Stimulated activated CD4-positive, alpha-beta T cell treated with anti-CD3 and anti-CD28 coated beads, Interleukin-15, amount 100 ng/mL, for 48 hours (primary cell): ENCODE measurements around the gene HIGD1A.
"Not testable (repeated sequence)": the region's sequence is repeated elsewhere in the genome, so short reads cannot be mapped to it uniquely, and the experiment has no call there.

ENCODE experiments used
- DNase-seq, 2 donors: peaks; one replicate each; pipeline ENCODE4 v3.0.0-alpha.2; 2020; ENCODE audit warnings: low read depth in 2 of 2

HIGD1A gene

DNA sequence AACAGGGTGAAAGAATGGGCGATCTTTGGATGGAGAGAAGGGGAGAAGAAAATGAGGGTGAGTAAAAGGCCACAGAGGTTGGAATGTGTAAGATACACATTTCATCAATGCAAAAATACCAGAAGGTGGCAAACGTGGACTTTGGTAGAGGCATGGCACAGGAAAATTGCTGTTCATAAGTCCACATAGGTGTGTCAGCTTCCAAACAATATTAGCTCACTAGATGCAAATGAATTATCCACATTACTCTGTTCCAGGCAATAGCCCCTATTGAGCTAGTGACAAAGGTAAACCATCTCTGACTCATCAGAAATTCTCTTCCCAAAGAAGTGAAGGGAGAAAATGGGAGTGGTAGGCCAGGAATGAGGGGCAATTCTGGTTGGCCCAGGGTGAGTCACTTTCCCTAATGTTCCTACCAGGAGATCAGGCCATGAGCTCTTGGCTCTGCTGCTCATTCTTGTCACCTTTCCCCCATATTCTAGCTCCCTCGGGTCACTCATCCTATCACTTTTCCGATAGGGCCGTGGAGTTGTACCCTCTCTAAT lies 24.9 kb upstream of the HIGD1A start:
- no peak for DNase-seq

DNA sequence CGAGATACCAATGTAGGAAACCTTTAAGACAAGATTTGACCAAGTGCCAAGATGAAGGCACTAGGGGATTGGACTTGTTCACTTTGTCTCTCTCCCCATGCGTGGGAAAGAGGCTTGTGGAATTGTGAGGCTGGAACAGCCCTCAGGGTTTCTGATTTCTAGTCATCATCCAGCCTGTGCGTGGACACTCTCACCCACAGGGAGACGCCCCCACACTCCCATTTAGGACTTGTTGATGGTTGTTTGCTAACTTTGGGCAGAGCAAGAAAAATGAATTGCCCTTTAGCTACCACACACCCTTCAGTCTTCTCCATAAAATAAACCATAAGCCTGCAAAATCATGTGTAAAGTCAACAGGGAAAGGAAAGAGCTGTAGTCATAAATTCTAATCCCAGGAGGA lies 23.4 kb upstream of the HIGD1A start:
- DNase-seq = no peak

DNA sequence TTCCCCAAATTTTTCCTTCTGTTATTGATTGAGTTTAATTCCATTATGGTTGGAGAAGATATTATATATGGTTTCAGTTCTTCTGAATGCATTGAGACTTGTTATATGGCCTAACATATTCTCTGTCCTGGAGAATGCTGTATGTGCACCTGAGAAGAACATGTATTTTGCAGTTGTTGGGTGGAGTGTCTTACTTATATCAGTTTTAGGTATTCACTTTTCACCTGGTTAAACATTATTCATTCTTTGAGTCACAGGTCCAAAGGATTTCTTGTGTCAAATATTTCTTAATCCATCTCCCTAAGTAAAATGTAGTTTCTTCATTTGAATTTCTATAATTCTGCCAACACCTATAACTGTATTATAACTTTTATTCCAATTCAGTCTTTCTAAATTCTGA lies 22.7 kb upstream of the HIGD1A start:
- DNase-seq = no peak

GRCh38 chr3:42826141-42826540 lies 21.9 kb upstream of the HIGD1A start:
- no peak for DNase-seq

- DNase-seq = no peak
Observed at GRCh38 chr3:42823351-42823750, 19.1 kb upstream of the HIGD1A start.

DNA sequence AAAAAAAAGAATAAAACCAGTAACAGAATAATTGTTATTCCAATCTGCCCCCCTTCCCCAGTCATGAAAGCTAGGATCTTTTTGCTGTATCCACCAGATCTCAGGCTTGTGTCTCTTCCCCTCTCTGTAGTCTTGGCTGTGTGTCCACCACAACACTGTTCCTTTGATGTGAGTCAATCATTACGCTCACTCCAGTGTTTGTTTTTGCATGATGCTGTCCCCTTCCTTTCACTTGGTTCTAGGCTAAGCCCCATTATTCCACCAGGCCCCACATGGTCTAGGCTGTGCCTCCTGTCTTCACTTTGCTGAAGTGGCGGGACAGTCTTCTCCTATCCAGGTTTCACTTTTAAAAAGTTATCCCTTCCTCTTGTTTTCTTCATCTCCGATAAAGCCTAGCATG lies 18.5 kb upstream of the HIGD1A start:
- DNase-seq = no peak

GRCh38 chr3:42820746-42821051 lies 16.4 kb upstream of the HIGD1A start:
- no peak for DNase-seq

DNA sequence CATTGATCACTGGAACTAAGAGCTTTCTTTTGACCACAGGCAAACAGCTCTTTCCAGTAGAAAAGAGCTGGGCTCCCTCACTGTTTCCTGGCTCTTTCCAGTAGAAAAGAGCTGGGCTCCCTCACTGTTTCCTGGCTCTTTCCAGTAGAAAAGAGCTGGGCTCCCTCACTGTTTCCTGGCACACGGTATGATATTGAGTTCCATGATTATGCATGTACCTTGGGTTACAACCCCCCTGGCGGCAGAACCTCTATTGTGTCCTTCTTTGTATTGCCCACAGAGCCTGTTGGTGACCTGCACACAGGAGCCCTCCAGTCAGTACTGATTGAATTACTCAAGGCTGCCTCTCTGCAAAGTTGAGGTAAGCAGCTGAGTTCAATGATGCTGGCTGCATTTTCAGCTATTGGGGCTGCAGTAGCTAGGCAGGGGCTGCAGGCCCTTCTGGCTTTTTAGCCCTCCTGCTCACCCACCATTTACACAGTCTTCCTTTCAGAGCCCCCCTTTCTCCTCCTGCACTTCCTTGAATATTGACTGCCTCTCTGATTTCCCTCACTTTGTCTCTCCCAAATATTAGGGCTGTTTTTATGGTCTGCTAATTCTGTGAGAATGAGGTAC lies 15.2 kb upstream of the HIGD1A start:
- no peak for DNase-seq

GRCh38 chr3:42815826-42816225 lies 11.5 kb upstream of the HIGD1A start:
- no peak for DNase-seq

GRCh38 chr3:42814914-42815507 lies 10.7 kb upstream of the HIGD1A start:
- DNase-seq = no peak

- no peak for DNase-seq
Observed at GRCh38 chr3:42814246-42814645, 10.0 kb upstream of the HIGD1A start.

DNA sequence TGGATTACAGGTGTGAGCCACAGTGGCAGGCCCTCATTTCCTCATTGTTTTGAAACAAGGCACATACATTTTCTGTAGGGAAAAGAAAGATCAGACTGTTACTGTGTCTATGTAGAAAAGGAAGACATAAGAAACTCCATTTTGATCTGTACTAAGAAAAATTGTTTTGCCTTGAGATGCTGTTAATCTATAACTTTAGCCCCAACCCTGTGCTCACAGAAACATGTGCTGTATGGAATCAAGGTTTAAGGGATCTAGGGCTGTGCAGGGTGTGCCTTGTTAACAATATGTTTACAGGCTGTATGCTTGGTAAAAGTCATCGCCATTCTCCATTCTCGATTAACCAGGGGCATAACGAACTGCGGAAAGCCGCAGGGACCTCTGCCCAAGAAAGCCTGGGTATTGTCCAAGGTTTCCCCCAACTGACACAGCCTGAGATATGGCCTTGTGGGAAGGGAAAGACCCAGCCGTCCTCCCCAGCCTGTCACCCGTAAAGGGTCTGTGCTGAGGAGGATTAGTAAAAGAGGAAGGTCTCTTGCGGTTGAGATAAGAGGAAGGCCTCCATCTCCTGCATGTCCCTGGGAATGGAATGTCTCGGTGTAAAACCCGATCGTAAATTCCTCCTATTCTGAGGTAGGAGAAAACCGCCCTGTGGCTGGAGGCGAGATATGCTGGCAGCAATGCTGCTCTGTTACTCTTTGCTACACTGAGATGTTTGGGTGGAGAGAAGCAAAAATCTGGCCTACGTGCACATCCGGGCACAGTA lies 7.0 kb upstream of the HIGD1A start:
- DNase-seq = not testable (repeated sequence)

- not testable (repeated sequence) for DNase-seq
Observed at GRCh38 chr3:42810706-42811105, 6.4 kb upstream of the HIGD1A start.

- no peak for DNase-seq
Observed at GRCh38 chr3:42809202-42809601, 4.9 kb upstream of the HIGD1A start, which contains the start of gene ACKR2. Gene ACKR2, plus strand, starts transcription at chr3:42809445. Its CDS starts 55,058 bp downstream, at chr3:42864503.

DNA sequence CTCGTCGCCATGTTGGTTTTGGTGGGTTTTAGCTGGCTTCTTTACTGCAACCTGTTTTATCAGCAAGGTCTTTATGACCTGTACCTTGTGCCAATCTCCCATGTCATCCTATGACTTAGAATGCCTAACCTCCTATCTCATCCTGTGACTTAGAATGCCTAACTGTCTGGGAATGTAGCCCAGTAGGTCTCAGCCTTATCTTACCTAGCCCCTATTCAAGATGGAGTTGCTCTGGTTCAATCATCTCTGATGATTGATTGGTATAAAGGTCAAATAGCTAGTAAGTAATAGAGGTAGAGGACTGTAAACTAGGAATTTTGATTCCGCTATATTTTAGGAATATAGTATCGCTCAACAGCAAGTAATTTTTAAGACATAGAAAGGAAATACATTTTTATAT lies 3.6 kb upstream of the HIGD1A start:
- no peak for DNase-seq

DNA sequence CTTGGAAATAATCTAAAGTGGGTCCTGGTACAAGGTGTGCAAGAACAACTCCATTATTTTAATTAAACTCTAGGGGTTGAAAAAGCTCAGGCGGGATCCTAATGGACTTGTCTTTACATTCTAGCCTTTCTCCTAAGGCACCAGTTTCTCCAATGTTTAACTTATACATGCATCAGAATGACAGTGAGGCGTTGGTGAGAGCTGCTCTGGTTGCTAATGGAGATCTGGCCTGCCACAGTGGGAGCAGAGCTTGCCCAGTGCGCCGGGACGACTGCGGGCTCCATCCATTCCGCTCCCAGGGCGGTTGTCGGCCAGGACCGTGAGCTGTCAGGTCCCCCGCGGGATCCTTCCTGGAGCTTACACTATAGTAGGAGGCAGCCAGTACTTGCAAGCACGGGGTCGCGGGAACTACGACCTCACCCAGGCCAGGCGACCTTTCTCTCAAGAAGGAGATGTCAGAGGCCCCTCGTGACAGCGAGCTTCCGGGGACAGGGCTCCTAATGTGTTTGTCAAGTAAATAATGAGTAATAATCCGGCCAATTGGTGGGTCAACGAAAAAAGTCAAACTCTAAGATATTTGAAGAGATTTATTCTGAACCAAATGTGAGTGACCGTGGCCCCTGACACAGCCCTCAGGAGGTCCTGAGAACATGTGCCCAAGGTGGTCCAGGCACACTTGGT lies 991 bp upstream of the HIGD1A start:
- DNase-seq = no peak

DNA sequence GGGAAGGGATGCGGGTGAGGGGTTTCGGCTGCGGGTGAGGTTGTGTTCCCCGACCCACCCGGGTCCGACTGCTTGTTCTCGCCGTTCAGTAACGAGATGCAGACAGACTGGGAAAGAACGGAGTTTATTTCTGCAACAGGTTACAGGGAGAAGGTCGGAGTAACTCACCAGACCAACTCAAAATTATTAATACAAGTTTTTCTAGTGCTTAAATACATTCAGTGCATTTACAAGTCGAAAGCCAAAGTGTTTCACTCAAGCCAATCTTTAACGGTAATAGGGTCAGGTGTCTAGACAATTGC lies 492 bp upstream of the HIGD1A start:
- DNase-seq = no peak

- peak; percentile 2 to 10 for DNase-seq
Observed at GRCh38 chr3:42803414-42804105, 730 bp downstream of the HIGD1A start.

DNA sequence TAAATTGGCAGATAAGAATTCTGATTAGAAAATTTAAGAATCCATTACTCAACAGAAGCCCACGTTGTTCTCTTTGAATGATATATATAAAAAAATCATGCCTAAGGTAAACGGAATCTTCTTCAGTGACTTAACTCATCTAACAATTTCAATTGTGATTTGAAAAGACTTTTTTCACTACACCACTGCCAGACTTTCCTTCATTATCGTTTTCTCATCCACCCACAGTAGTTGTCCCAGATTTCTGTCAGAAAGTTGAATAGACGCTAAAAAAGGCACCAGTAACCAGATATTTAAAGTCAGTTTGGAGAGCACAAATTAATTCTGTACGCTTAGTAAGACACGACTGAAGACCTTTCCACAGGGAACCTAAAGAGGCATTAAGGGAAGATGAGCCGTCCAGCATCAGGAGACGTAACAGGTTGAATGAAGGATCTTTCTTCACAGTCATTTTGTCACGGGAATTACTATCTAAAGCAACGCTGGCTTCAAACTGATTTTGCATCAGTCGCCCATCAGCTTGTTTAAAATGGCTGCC lies 1.3 kb downstream of the HIGD1A start:
- DNase-seq = no peak

GRCh38 chr3:42801784-42802183 lies 2.5 kb downstream of the HIGD1A start:
- DNase-seq = no peak

DNA sequence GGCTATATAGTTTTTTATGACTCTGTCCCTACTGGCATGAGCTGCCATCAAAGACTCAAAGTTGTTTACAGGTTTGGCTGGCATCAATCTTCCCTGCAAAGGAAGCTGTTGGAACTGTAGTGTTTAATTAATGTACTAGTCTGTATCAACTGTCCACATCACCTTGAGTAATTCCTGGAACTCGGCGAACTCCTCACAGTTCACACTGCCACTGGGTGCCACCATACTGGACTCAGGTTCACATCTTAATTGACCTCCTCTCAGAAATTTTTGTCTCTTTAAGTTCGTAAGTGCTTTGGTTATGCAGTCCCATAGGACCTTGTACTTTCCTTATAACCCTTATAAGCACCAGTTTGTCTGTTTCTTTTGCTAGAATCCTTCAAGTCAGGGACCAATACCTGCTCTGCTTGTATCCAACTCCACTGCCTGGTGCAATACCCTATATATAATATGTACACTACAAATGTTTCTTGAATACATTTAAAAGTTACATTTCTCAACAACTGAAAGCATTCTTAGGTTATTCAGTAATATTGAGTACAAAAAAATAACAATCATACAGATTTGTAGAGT lies 3.2 kb downstream of the HIGD1A start:
- DNase-seq = no peak
